ENCODE data around the gene PTH1R.

DNA sequence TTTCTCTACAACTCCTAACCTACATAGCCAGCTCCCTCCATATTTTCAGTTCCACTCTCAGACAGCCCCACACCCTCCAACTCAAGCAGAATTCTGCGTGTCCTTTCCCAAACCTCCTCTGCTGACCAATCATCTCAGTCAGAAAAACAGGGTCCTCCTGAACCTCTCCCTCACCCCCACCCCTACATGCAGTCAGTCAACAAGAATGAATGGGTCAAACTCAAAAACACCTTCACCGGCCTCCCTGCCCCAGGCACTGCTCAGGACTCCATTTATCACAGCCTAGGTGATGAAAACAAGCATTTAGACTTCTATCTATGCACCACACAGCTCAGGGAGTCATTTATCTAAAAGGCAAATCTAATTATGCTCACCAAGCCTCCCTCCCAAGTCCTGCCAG lies 46.7 kb upstream of the PTH1R start:
- TF ChIP-seq EZH2 (IDR thresholded peaks at IDR 0.05; ENCODE audit: insufficient read depth, poor library complexity, severe bottlenecking) = no peak
- no peak for TF ChIP-seq EZH2phosphoT487 (IDR thresholded peaks at IDR 0.05; ENCODE audit: insufficient read depth, low read depth)
